ENCODE measurements around the gene DLX4. TPM values are rescaled to one million over a fixed set of nuclear protein-coding genes. Genes with fewer than 3 reads are reported as not detected.

The DLX4 gene
- total RNA-seq, 1 donor = not detected

DNA sequence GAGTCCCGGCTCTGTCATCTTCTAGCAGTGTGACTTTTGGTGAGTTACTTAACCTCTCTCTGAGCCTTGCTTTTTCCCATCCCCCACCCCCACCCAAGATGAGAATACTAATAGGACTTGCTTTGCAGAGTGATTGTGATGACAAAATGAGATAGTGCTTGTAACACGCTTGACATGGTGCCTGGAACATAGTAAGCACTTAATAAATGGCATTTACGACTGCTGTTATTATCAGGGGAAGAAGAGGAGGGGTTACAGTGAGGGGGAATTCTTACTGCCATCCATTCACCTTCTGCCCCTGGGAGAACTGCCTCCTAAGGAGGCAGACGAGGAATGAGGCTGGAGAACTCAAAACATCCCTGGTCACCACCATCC lies 7.8 kb downstream of the DLX4 start:
- TF ChIP-seq, protein P1, sequence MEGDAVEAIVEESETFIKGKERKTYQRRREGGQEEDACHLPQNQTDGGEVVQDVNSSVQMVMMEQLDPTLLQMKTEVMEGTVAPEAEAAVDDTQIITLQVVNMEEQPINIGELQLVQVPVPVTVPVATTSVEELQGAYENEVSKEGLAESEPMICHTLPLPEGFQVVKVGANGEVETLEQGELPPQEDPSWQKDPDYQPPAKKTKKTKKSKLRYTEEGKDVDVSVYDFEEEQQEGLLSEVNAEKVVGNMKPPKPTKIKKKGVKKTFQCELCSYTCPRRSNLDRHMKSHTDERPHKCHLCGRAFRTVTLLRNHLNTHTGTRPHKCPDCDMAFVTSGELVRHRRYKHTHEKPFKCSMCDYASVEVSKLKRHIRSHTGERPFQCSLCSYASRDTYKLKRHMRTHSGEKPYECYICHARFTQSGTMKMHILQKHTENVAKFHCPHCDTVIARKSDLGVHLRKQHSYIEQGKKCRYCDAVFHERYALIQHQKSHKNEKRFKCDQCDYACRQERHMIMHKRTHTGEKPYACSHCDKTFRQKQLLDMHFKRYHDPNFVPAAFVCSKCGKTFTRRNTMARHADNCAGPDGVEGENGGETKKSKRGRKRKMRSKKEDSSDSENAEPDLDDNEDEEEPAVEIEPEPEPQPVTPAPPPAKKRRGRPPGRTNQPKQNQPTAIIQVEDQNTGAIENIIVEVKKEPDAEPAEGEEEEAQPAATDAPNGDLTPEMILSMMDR (IDR thresholded peaks at IDR 0.05; ENCODE audit: insufficient read depth, low read length) = no peak
- no peak overlapping the region for H3K4me3 ChIP-seq (ENCODE audit: low read depth, low read length)
- DNase-seq (ENCODE audit: low read depth) = no peak

DNA sequence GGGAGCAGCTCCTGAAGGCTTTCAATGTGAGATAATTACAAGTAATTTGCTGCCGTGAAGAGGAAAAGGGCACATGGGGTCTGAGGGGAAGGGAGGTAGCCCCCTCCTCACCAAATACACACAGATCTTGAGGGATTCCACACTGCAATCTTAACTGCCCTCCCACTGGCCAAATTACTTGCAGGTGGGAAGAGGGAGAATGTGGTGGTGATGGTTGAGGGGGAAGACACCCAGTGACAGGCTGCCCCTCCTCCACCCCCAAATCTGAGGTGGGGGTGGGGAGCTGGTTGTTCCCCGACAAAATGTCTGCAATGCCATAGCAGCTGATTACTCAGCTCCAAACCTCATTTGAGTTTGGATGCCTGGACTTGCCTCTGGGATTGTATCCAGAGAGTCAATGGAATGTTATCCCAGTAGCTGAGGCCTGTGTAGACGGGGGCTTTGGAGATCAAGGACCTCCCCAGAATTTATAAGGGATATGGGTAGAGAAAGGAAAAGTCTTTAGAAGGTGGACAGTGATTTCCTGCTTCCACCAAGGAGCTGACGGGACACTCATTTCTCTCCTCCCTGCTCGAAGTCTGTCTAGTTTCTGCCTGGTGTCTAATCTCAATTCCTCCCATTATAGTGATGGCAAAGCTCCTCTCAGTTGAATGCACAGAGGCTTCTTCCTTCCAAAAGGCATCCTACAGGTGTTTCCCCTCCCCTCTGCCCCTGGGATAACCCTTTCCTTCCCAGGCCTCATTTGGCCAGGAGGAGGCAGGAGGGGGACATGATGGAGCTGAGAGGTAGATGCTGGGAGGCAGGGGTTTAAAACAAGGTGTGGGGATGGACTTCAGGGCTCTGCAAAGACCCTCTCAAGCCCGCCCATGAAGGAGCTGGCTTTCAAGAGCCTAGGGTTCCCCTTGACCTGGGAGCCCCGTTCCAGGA lies 8.7 kb downstream of the DLX4 start:
- TF ChIP-seq, protein P1 (IDR thresholded peaks at IDR 0.05; ENCODE audit: insufficient read depth, low read length) = no peak
- DNase-seq (ENCODE audit: low read depth) = no peak
- no peak overlapping the region for H3K4me3 ChIP-seq (ENCODE audit: low read depth, low read length)

DNA sequence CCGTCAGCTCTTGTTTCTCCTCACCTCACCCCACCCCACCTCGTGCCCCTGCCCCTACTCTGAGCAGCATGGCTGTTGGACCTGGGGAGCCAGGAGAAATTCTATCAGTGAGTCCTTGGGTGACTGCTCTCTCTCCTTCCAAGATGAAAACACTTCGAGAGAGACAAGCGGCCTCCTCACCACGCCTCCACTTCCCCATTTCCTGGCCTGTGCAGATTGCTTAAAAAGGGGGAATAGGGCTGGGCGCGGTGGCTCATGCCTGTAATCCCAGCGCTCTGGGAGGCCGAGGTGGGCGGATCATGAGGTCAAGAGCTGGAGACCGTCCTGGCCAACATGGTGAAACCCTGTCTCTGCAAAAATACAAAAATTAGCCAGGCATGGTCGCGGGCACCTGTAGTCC lies 9.5 kb downstream of the DLX4 start:
- TF ChIP-seq, protein P1 (IDR thresholded peaks at IDR 0.05; ENCODE audit: insufficient read depth, low read length) = no peak
- no peak for DNase-seq (ENCODE audit: low read depth)
- no peak overlapping the region for H3K4me3 ChIP-seq (ENCODE audit: low read depth, low read length)

DNA sequence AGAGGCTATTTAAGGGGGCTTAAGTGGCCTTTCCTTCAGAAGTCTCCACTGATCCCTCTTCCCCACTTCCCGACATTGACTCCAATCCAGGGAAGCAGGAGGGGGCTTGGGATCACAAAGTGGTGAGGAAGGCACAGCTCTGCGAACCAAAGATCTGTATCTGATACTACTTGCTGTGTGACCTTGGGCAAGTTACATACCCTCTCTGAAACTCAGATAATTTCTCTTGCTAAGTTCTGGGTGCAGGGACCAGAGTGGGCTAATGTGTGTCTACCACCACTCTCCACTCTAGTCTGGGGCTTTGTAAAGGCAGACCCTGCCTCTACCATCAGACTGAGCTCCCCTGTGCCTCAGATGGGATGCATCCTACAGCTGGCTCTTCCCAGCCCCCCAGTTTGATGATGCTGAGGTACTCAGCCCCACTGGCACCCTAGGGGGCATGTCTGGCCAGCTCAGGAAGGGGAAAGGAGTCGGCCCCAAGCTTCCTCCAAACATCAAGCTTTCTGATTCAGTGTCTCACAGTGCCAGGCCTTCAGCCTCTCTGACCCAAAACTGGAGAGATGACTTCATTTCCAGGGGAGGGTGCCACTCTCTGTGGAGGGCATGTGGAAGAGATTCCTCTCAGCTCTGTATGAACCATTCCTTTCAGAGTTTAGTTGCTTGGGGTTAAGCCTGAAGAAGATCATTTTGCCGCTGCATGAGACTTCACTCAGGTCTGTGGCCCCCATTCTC lies 10.9 kb downstream of the DLX4 start:
- DNase-seq (ENCODE audit: low read depth) = no peak
- TF ChIP-seq, protein P1 (IDR thresholded peaks at IDR 0.05; ENCODE audit: insufficient read depth, low read length) = no peak
- no peak overlapping the region for H3K4me3 ChIP-seq (ENCODE audit: low read depth, low read length)

DNA sequence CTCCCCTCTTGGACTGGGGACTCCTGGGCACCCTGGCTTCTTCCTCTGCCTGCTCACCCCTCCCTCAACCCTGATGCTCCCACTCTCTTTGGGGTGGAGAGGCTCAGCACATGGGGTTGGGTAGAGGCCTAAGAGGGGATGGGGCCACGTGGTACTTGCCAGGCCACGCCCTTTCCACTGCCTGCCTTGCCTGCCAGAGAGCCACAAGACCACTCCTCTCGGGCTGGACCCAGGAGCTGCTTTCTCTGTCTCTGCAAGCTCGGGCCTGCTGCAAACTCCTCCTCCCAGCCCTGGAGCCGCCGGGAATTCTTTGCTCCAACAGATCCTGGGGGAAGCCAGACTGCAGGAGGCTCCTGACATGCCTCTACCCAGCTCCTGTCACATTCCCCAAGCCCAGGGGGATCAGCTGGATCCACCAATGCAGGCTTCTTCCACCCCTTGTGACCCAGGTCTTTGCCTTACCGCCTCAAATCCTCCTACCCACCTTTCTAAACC lies 11.8 kb downstream of the DLX4 start:
- no peak overlapping the region for H3K4me3 ChIP-seq (ENCODE audit: low read depth, low read length)
- DNase-seq (ENCODE audit: low read depth) = no peak
- TF ChIP-seq, protein P1 (IDR thresholded peaks at IDR 0.05; ENCODE audit: insufficient read depth, low read length) = no peak

DNA sequence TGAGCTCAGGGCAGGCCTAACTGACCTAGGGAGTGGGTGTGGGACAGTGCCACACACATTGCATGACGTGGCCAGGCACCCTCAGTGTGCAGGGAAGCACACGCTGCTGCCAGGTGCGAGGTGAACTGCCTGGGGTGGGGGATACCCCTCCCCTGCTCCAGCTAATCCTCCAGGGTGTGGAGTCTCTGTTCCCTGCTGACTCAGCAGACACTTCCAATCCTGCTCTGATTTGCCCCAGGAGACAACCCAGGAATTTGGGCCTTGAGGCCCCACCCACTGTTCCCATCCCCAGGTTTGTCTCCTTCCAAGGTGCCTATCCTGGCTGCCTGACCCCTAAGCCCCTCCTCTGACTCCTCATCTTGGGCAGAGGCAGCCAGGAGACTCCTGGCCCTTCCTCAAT lies 15.3 kb downstream of the DLX4 start:
- DNase-seq (ENCODE audit: low read depth) = no peak
- TF ChIP-seq, protein P1 (IDR thresholded peaks at IDR 0.05; ENCODE audit: insufficient read depth, low read length) = no peak
- no peak overlapping the region for H3K4me3 ChIP-seq (ENCODE audit: low read depth, low read length)
